Stimulated activated CD8-positive, alpha-beta memory T cell treated with anti-CD3 and anti-CD28 coated beads, Interleukin-4, amount 100 ng/mL, for 1 hour (primary cell): ENCODE data around the gene ST14.
"Not testable (repeated sequence)": the region's sequence is repeated elsewhere in the genome, so short reads cannot be mapped to it uniquely, and the experiment has no call there.

ENCODE experiments used
- DNase-seq, 2 donors: peaks; one replicate each; pipeline ENCODE4 v3.0.0-alpha.2; 2020; ENCODE audit warnings: low read depth in 2 of 2, low spot score in 1 of 2

The ST14 gene

GRCh38 chr11:130163346-130164220 lies 4.0 kb downstream of the ST14 start:
- no peak for DNase-seq

DNA sequence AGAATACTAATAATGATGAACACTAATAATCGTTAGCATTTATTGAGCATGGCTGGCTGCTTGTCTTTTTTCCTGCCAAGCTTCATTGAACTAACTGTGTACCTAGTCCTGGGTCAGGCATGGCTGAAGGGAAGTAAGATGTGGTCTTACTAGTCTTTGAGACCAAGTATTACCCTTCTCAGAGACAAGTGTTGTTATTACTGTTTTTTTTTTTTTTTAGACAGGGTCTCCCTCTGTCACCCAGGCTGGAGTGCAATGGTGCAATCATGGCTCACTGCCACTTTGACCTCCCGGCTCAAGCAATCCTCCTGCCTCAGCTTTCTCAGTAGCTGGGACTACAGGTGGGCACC lies 4.6 kb downstream of the ST14 start:
- DNase-seq = no peak

DNA sequence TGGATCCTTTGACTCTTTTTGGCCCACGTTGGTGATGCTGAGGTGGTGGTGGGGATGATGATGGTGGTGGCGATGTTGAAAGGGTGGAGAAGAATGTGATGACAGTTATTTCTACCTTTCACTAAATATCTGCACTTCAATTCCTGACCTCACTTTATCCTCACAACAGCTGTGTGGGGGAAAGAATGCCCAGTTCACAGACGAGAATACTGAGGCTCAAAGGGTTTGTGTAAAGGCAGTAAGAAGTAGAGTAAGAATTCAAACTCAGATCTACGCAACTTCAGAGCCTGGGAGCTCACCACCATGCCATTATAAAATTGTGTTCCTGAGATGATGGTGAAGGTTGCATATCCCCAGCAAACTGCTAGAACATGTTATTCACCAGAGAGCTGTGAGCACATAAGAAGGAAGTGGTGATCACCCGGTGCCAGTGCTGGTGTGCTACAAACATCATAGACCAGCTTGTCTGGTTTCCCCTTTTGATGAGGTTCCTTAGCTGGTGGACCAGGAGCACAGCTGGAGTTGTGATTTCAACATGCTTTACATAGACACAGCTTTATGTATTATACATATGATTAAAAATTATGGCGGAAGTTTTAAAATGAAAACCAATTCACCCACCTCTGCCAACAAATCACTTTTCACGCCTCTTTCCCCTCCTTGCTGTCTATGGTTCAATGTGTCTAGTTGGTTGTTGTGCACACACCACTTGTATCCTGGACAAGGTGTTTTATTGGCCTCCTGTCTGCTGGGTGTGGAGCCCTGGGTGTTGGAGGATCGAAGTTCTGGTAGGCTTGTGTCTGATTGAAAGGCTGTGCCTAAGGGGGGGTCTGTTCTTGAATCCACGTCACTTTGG lies 6.2 kb downstream of the ST14 start:
- DNase-seq = no peak

DNA sequence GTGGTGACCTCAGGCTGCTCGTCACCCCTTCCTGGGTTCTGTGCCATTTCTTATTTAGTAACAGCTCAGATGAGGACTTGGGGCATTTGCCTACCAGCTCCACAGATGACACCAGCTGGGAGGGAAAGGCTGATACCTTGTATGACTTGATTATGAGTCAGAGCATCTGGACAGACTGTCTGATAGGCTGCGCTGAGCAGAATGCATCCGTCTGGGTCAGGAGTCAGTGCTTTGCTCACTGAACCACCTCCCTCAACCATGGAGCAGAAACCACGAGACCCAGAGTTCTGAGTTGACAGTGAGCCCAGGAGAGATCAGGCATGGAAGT lies 6.8 kb downstream of the ST14 start:
- no peak for DNase-seq

DNA sequence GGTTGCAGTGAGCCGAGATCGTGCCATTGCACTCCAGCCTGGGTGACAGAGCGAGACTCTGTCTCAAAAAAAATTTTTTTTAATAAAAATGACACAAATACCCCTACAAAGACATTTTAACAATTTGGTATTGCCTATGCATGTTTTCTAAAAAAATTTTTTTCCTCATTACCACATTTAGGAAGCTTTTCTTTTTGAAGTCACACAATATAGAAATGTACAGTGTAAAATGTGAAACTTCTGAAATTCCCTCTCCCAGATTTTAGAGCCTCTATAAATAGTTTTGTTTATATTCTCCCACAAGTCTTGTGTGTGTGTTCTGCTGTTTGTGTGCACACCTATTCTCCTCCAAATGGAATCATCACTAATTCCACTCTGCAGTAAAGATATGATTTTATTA lies 7.6 kb downstream of the ST14 start:
- DNase-seq = no peak

- DNase-seq = no peak
Observed at GRCh38 chr11:130168105-130168504, 8.5 kb downstream of the ST14 start.

DNA sequence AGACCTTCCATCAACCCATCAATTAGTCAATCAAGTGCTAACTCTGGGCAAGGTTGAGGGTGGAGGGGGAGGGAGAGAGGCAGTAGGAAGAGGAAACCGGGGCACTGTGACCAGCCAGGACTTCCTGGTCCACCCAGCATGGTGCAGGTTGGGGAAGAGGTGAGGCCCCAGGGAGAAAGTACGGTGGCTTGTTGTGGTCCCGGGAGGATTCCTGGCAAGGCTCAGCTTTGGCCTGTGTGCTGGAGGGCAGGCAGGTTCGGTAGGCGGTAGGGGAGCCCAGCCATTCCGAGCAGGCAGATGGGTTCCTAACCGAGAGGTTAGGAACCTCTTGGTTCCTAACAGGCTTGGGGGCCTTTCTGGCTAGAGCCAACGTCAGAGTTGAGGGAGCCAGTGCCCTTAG lies 10.8 kb downstream of the ST14 start:
- DNase-seq = no peak

DNA sequence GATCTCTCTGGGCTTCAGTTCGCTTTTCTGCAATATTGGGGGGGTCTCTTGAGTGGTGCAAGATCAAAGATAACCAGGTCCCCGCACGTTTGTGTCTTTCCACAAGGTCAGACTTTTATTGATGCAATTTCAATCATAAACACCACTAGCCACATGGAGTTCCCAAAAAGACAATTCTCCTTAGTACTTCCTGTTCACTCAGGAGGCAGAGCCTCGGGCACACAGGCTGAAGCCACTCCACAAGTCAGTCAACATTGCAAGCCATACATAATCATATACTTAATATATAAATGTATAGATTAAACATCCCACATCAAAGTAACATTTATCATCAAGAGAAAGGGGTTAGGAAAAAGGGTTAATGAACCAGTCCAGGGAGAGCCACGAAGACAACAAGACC lies 12.0 kb downstream of the ST14 start:
- DNase-seq = no peak

DNA sequence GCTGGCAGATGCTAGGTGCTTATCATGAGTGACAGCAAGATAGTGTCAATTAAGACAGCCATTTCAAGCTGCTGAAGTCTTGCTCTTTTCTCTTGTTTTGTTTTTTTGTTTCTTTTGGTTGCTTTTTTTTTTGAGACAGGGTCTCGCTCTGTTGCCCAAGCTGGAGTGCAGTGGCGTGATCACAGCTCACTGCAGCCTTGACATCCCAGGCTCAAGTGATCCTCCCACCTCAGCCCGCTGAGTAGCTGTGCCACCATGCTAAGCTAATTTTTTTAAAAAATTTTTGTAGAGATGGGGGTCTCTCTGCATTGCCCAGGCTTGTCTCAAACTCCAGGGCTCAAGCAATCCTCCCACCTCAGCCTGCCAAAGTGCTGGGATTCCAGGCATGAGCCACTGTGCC lies 12.4 kb downstream of the ST14 start:
- DNase-seq = not testable (repeated sequence)

DNA sequence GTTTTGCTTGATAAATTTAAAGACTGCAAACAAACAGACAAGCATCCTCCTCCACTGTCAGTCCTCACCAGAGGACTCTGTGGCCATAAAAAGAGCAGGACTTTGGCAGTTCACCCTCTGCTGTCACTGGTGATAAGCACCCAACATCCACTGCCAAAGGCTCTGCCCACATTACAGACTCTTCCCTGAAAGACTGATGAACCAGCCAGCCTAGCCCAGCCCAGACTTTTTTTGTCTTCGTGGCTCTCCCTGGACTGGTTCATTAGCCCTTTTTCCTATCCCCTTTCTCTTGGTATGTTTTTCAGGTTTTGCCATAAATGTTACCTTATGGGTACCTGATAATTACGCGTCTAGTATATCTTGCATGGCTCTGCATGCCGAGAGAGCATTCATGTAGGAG lies 15.1 kb downstream of the ST14 start:
- DNase-seq = no peak

DNA sequence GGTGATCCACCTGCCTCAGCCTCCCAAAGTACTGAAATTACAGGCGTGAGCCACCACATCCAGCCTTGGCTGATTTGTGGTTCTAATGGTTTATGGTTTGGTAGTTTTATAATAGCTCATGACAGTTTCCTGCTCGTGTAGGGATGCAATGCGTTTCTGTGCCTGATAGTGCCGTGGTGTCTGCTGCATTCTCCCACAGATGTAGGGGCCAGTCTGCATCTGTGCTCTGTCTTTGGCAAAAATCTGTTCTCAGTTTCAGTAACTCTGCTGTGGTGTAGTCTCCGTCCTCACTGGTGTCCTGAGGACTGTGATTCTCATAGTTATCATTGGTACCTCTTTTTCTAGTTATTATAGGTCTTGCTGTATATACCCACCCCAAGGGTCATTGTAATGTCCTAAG lies 16.3 kb downstream of the ST14 start:
- no peak for DNase-seq

- no peak for DNase-seq
Observed at GRCh38 chr11:130177782-130178181, 18.2 kb downstream of the ST14 start.

DNA sequence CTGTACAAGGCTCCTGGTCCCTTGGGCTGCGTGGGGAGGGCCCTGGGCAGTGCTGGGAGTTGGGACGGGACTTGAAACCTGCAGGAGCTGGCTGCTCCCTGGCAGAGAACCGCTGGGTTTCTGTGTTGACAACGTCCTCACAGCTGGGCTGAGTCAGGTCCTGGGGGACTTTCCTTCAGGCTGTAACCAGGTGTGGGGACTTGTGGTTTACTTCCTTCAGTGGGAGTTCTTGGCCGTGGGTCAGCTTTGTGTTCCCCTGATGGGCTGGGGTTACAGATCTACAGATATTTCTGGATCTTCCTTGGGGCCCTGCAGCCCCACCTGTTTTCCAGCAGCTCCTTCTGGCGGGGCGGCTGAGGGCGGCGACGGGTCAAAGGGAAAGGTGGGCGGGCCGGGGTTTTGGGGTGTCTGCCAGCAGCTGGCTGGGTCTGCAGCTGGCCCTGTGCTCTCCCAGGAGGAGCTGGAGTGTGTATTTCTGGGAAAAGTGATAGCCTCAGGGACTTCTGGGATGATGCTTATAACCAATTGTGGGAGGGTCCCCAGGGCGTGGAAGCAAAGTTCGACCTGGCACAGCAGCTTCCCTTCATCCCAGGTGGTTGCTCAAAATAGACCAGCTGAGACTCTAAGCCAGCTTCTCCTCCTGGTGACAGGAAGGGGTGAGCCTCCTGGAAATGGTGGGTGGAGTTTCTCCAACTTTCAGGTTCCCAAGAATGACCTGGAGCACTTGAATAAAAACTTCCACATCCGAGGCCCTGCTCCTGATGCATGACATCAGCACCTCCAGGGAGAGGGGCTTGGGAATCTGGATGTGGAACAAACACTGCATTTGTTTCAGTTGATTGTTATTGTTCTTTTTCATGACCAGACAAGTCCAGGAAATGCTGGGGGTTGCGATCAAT lies 19.1 kb downstream of the ST14 start:
- no peak for DNase-seq

GRCh38 chr11:130179396-130180306 lies 20.1 kb downstream of the ST14 start:
- DNase-seq = no peak

DNA sequence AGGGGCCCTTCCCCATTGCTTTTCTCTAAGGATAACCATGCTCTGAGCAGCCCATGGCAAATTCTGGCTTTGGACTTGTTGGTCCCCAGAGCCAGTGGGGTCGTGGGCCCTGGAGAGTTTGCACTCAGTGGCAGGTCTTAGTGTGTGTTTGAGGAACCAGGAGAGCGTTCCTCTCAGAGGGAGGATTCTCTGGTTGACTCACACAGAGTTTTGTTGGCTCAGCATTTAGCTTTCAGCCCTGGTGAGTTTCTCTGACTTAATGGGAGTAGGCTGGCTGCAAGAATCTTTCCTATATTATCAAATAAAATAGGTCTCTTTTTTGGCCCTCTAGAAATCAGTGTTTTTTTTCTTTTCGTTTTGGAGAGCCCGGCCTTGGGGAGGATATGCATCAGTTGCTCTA lies 20.9 kb downstream of the ST14 start:
- DNase-seq = no peak

DNA sequence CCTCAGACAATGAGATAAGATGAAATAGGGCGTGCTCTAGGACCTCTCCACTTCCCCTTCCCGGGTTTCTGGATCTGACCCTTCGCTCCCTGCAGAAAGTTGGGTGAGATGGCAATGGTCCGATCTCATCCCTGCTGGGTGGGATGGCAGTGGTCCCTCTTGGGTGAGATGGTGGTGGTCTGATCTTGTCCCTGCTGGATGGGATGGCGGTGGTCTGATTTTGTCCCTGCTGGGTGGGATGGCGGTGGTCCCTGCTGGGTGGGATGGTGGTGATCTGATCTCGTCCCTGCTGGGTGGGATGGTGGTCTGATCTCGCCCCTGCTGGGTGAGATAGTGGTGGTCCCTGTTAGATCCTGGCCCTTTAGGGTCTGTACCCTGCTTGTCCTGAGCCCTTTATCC lies 21.3 kb downstream of the ST14 start:
- no peak for DNase-seq

GRCh38 chr11:130181295-130182272 lies 22.0 kb downstream of the ST14 start:
- DNase-seq = no peak

GRCh38 chr11:130183878-130184610 lies 24.5 kb downstream of the ST14 start:
- no peak for DNase-seq

DNA sequence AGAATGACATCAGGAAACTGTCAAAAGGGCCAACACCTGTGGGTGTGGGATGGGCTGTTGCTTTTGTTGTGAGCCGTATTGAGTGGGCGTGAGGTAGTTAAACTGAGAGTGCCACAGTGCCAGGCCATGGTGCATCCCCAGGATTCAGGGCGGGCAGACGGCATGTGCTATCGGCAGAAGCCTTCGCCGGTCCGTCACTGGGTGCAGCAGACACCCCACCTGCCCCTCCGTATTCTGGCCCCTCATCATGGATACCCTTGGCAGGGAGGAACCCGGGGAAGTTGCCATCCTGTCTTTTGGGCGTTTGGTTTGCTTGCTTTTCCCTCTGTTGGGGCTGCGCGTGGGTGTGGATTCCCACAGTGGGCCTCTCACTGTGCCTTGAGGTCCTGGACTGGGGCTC lies 27.5 kb downstream of the ST14 start:
- no peak for DNase-seq
